OCI-LY7 (cell line): ENCODE data around the gene USP11. TPM values are rescaled to one million over a fixed set of nuclear protein-coding genes. Genes with fewer than 3 reads are reported as not detected.

Experiments
- BruUV-seq: library from RNA; stranded (reverse); fragments of 400-500 nt; replicated peaks from 2 replicates; lab custom pipeline; 2021; lab: Mats Ljungman, UMichigan
- CTCF ChIA-PET: fragments of 300-600 bp; sonication (Branson Sonifier 250); formaldehyde crosslinking; loops from one replicate; lab custom pipeline; 2022; ENCODE audit warnings: antibody characterized with exemption; ENCODE audit not compliant: unreplicated experiment; lab: Charles Lee
- POLR2A ChIA-PET: fragments of 300-600 bp; sonication (Branson Sonifier 250); formaldehyde crosslinking; loops from one replicate; lab custom pipeline; 2022; ENCODE audit warnings: antibody characterized with exemption; lab: Charles Lee
- DNase-seq: peaks from one replicate; pipeline ENCODE4 v3.0.0-alpha.2; 2015; ENCODE audit warnings: low spot score
- H2AFZ ChIP-seq: fragments of 200-600 bp; sonication (generic), shearing (Covaris generic); 2 replicates; pipeline ENCODE4 v1.6.1; 2014; ENCODE audit warnings: mild to moderate bottlenecking, antibody characterized with exemption, low read length, moderate library complexity
- H3K27ac ChIP-seq: fragments of 200-600 bp; sonication (generic); 2 replicates; pipeline ENCODE4 v1.5.1; 2014; ENCODE audit warnings: mixed run types, low read depth, mild to moderate bottlenecking, moderate library complexity, low read length, inconsistent platforms; ENCODE audit not compliant: poor library complexity, severe bottlenecking
- H3K36me3 ChIP-seq: fragments of 200-600 bp; sonication (generic); 2 replicates; pipeline ENCODE4 v1.6.1; 2014; ENCODE audit warnings: mild to moderate bottlenecking, antibody characterized with exemption, low read length, moderate library complexity, mixed read lengths; ENCODE audit not compliant: insufficient read depth
- H3K4me1 ChIP-seq: fragments of 200-600 bp; sonication (generic); 2 replicates; pipeline ENCODE4 v1.5.1; 2014; ENCODE audit warnings: mild to moderate bottlenecking, low read length; ENCODE audit not compliant: insufficient read depth, poor library complexity, severe bottlenecking
- H3K4me2 ChIP-seq: fragments of 200-600 bp; sonication (generic); 2 replicates; pipeline ENCODE4 v1.6.1; 2014; ENCODE audit warnings: mild to moderate bottlenecking, low read length
- H3K4me3 ChIP-seq: fragments of 200-600 bp; sonication (generic); 2 replicates; pipeline ENCODE4 v1.5.1; 2014; ENCODE audit warnings: mild to moderate bottlenecking, low read depth, low read length; ENCODE audit not compliant: poor library complexity, severe bottlenecking
- H3K79me2 ChIP-seq: fragments of 200-600 bp; sonication (generic); 2 replicates; pipeline ENCODE4 v1.6.1; 2016; ENCODE audit warnings: low read depth, mild to moderate bottlenecking, low read length, moderate library complexity, mixed read lengths; ENCODE audit not compliant: insufficient read depth
- H3K9me2 ChIP-seq: fragments of 200-600 bp; sonication (generic); 2 replicates; pipeline ENCODE4 v1.6.1; 2016; ENCODE audit warnings: mild to moderate bottlenecking, low read length, mixed read lengths; ENCODE audit not compliant: insufficient read depth
- H3K9me3 ChIP-seq: fragments of 200-600 bp; sonication (generic); 2 replicates; pipeline ENCODE4 v1.6.1; 2014; ENCODE audit warnings: mild to moderate bottlenecking, mixed run types, low read length, mixed read lengths
- H4K20me1 ChIP-seq: fragments of 200-600 bp; sonication (generic); 2 replicates; pipeline ENCODE4 v1.6.1; 2014; ENCODE audit warnings: mild to moderate bottlenecking, antibody characterized with exemption, low read length, moderate library complexity, mixed read lengths; ENCODE audit not compliant: insufficient read depth
- EZH2phosphoT487 ChIP-seq: fragments of 200-600 bp; sonication (generic); IDR thresholded peaks from 2 replicates; pipeline ENCODE4 v1.6.1; 2018; ENCODE audit warnings: low read depth, borderline replicate concordance, mild to moderate bottlenecking, mixed run types, antibody characterized with exemption, low read length, moderate library complexity, mixed read lengths
- intact Hi-C: fragments of 100-400 bp; cut with micrococcal nuclease; formaldehyde crosslinking; loops from one replicate; pipeline ENCODE4 v1.10.0; 2022; ENCODE audit not compliant: unreplicated experiment
- total RNA-seq, 2 experiments: library from RNA; depleted of rRNA in 1 of 2; stranded (reverse); fragments of >200 nt in 1 of 2; shearing (Covaris generic) in 1 of 2; gene quantifications; 2 replicates each; pipeline ENCODE4 v1.2.3, GENCODE V29; 2014 to 2022
- TF ChIP-seq, protein P1 (sequence below): fragments of 200-600 bp; sonication (generic); conservative IDR thresholded peaks from 2 replicates; pipeline ENCODE4 v1.5.1; 2014; ENCODE audit warnings: mild to moderate bottlenecking, antibody characterized with exemption, low read length, moderate library complexity, mixed read lengths

USP11 gene
- total RNA-seq, 2 experiments from 2014 or later = 46.5 to 91.8 TPM

DNA sequence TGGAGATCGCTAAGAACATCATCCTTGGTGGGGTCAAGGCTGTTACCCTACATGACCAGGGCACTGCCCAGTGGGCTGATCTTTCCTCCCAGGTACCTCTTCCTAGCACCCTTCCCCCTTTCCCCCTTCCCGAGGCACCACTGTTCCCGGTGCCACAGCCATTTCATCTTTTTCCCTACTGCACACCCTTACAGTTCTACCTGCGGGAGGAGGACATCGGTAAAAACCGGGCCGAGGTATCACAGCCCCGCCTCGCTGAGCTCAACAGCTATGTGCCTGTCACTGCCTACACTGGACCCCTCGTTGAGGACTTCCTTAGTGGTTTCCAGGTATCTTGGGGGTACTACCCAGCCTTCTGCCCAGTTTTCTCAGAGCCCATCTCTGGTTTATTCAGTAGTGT lies 33.5 kb upstream of the USP11 start:
- Histone ChIP-seq H3K9me3 (no peaks in the 10 kb centered on the region), H3K36me3 (peaks cover 93% of the 10 kb centered on the region), H3K4me1 (peaks cover 26% of the 10 kb centered on the region), H3K27ac (no peak overlapping the region), H3K4me3 (no peak overlapping the region), H3K4me2 (no peak overlapping the region), H3K79me2 (peaks cover 39% of the 10 kb centered on the region), H3K9me2 (no peaks in the 10 kb centered on the region), H2AFZ (no peak overlapping the region), H4K20me1 (no peaks in the 10 kb centered on the region)
- no peak for DNase-seq
- intact Hi-C loops = no loop called here
- ChIA-PET CTCF (no interaction called here), POLR2A (no interaction called here)
- TF ChIP-seq, protein P1, sequence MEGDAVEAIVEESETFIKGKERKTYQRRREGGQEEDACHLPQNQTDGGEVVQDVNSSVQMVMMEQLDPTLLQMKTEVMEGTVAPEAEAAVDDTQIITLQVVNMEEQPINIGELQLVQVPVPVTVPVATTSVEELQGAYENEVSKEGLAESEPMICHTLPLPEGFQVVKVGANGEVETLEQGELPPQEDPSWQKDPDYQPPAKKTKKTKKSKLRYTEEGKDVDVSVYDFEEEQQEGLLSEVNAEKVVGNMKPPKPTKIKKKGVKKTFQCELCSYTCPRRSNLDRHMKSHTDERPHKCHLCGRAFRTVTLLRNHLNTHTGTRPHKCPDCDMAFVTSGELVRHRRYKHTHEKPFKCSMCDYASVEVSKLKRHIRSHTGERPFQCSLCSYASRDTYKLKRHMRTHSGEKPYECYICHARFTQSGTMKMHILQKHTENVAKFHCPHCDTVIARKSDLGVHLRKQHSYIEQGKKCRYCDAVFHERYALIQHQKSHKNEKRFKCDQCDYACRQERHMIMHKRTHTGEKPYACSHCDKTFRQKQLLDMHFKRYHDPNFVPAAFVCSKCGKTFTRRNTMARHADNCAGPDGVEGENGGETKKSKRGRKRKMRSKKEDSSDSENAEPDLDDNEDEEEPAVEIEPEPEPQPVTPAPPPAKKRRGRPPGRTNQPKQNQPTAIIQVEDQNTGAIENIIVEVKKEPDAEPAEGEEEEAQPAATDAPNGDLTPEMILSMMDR = no peak
- no peak for TF ChIP-seq EZH2phosphoT487
- BruUV-seq = no TSS peak

DNA sequence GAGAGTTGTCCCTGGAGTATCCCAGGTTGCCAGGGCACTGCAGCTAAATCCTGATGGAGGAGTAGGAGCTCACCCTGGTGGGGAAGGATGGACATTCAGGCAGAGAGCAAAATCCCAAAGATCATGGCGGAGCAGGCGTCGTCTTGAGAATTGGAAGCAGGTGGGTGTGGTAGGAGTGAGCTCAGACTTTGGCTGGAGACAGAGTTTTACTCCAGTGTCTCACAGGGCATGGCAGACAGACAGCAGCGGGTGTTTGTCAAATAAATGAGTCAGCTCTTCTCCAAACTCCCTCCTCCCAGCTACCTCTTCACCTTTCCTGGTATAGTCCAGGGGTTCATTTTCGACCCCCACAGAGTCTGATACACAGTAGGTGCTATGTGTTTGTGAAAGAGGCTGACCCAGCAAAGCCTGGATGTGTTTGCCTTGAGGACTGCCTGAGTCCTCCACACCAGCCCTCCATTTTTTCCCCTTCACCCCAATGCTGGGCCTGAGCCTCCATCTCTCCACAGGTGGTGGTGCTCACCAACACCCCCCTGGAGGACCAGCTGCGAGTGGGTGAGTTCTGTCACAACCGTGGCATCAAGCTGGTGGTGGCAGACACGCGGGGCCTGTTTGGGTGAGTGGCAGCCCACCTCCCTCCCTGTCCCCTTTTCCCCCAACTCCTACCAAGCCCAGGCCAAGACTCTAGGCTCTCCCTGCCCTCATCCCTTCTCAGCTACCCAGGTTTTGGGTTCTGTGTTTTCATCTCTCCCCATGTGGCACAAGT lies 32.2 kb upstream of the USP11 start:
- Histone ChIP-seq H3K9me2 (no peaks in the 10 kb centered on the region), H3K4me2 (no peak overlapping the region), H3K79me2 (peaks cover 26% of the 10 kb centered on the region), H4K20me1 (no peaks in the 10 kb centered on the region), H3K4me3 (no peak overlapping the region), H2AFZ (no peak overlapping the region), H3K27ac (no peak overlapping the region), H3K9me3 (no peaks in the 10 kb centered on the region), H3K36me3 (peaks cover 96% of the 10 kb centered on the region), H3K4me1 (peaks cover 16% of the 10 kb centered on the region)
- TF ChIP-seq, protein P1 = no peak
- TF ChIP-seq EZH2phosphoT487 = no peak
- ChIA-PET POLR2A (no interaction called here), CTCF (no interaction called here)
- no TSS peak for BruUV-seq
- intact Hi-C loops = no loop called here
- no peak for DNase-seq

DNA sequence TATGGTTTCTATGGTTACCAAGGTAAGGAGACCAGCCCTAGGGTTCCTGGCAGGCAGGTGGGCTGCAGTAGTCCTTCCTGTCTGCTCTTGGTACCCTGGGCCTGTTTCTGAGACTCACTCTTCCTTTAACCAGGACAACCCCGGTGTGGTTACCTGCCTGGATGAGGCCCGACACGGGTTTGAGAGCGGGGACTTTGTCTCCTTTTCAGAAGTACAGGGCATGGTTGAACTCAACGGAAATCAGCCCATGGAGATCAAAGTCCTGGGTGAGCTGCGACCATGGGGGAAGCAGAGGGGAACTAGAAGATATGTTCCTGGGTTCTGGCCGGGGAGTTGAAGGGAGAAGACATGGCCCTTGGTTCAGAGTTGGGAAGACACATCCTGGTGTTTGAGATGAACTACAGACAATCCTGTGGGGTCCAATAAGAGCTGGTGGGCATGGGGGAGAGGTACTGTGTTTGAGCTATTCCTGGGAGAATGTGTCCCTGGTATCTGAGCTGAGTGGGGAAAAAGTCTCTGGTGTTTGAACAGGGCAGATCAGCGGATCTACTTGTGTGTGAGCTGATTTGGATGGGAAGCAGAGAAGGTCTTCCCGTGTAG lies 31.4 kb upstream of the USP11 start:
- Histone ChIP-seq H3K4me3 (no peak overlapping the region), H3K4me1 (peaks cover 7% of the 10 kb centered on the region), H3K36me3 (peaks cover 96% of the 10 kb centered on the region), H3K4me2 (no peak overlapping the region), H3K79me2 (peaks cover 17% of the 10 kb centered on the region), H3K9me3 (no peaks in the 10 kb centered on the region), H3K9me2 (no peaks in the 10 kb centered on the region), H3K27ac (no peak overlapping the region), H4K20me1 (no peaks in the 10 kb centered on the region), H2AFZ (no peak overlapping the region)
- DNase-seq = no peak
- intact Hi-C loops = no loop called here
- ChIA-PET POLR2A (interaction anchor here (0.5 to 0.9 kb wide), 2 partner anchors 16 to 103 kb away, joined by 3 to 4 read pairs; no protein-coding TSS in a partner anchor), CTCF (no interaction called here)
- no TSS peak for BruUV-seq
- TF ChIP-seq EZH2phosphoT487 = no peak
- TF ChIP-seq, protein P1 = no peak
